HG03558 (cell line): ENCODE measurements around the gene FER1L5.
"Not testable (repeated sequence)": the region's sequence is repeated elsewhere in the genome, so short reads cannot be mapped to it uniquely, and the experiment has no call there.

Experiments
- ATAC-seq: cut with Tn5 transposase; IDR thresholded peaks from one replicate; pipeline ENCODE4 v1.9.1; 2021; ENCODE audit warnings: moderate number of reproducible peaks; ENCODE audit not compliant: unreplicated experiment; ENCODE audit errors: extremely low read depth

Gene FER1L5

DNA sequence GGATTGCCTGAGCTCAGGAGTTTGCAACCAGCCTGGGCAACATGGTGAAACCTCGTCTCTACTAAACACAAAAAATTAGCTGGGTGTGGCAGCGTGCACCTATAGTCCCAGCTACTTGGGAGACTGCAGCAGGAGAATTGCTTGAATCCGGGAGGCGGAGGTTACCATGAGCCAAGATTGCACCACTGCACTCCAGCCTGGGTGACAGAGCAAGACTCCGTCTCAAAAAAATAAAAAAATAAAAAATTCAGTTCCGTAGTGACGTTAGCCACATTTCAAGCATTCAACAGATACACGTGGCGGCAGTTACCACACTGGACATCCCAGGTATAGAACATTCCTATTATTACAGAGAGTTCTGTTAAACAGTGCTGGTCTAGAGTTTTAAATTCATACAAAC is 8.9 kb upstream of the FER1L5 start:
- no peak for ATAC-seq

DNA sequence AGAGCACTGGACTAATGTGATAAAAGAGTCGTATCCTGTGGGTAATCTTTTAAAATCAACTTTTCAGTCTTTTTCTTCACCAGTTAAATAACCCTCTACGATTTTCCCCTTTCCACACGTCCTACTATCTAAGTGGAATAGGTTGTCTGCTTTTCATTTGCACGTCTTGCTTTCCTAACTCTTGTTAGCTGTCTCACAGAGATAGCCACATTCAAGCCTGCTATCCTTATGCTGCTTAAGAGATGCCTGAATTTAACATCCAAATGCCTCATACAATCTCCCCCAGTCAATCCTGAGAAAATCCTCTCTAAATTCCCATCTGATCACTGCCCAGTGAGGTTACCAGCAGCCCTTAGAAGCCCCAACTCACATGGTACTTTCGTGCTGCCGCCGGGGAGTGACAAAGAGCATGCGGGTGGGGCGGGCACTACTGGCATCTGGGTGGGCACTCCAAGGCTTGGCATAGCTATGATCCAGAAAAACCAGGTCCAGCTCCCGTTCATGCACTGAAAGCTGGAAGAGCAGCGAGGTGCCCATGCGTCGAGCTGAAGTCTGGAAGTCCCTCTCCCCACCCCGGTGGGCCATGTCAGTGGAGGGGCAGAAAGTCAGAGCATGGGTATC is 5.9 kb upstream of the FER1L5 start:
- ATAC-seq = no peak

DNA sequence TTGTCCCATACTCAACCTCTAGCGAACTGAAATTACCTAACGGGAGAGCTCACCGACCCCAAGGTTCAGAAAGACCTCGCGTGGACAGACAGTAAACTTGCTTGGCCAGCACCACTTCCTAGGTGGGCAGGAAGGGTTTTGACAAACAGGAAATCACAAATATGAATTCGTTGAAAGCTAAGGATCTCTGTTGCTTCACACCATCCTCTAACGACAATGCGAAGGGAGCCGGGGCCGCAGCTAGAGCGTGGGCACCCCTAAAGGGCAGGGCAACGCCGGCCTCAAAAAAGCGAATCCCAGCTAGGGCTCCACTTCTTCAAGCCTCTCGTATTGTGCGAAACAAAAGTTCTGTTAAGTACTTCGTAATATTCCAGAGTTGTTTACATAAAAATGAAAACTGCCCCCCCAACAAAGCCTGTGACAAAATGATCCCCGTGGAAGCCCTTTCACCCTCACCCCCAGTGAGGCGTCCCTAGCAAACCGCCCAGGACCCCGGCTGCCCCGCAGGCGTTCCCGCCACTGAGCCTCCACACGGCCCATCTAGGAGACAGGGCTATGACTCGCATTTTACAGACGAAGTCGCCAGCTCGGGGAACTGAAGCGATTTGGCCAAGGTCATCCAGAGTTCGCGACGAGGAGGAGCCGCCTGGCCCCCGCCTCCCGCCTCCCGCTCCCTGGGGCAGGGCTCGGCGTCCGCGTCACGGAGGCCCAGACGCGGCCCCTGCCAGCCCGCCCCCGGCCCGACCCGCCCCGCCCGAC is 5.0 kb upstream of the FER1L5 start:
- peak; percentile 33 for ATAC-seq

DNA sequence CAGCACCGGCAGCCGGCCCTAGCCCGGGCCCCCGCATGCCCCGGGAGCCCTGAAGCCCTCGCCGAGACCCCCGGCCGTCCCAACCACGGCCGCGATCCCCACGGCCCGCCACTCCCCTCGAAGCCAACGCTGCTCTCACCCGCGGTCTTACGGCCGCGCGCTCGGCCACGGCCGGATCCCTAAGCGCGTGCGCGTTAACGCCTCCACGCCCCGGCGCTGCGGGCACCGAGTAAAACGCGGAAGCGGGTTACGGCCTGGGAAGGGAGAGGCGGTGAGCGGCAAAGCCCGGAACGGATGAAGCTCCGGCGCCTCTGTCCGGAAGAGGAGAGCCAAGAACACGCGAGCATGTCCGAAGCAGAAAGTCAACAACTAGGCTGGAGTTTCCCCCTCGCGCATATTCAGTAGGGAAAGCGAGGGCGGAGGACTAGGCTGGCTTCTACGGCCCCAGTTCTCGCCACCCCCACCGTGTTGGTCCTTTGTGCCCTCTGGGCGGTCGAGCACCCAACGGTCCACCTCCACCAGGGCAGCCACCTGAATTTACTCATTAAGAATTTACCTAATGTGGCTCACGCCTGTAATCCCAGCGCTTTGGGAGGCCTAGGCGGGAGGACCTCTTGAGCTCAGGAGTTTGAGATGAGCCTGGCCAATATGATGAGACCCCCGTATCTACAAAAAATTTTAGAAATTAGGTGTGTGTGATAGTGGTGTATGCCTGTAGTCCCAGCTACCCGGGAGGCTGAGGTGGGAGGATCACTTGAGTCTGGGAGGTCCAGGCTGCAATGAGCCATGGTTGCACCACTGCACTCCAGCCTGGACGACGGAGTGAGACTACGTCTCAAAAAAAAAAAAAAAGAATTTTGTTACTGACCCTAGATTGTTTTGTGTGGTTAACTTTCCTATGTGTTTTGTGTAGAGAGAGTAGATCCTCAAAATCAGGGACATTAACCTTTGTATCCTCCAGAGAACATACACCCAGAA is 4.1 kb upstream of the FER1L5 start, which contains the start of gene KANSL3:
KANSL3 (minus strand) TSS at position 169 of the 978 bp plus-strand sequence. CDS start 1,177 bp downstream, outside the sequence.
- peak; percentile 75 for ATAC-seq

DNA sequence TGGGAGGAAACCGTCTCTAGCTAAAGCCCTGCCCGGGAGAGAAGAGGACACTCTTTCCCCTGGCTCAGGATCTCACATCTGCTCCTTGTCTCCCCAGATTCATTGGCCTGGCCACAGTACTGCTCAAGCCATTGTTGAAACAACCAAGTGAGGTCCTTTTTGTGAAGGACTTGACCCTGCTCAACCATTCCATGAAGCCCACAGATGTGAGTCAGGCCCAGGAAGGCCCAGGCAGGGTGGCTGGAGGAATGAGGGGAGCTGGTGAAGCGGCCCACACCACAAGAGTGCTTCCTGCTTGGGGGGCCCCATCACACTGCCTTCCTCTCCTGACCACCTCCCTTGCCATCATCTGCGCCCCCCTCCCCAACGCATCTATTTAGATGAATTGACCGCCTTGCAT is 5.1 kb downstream of the FER1L5 start:
- no peak for ATAC-seq

DNA sequence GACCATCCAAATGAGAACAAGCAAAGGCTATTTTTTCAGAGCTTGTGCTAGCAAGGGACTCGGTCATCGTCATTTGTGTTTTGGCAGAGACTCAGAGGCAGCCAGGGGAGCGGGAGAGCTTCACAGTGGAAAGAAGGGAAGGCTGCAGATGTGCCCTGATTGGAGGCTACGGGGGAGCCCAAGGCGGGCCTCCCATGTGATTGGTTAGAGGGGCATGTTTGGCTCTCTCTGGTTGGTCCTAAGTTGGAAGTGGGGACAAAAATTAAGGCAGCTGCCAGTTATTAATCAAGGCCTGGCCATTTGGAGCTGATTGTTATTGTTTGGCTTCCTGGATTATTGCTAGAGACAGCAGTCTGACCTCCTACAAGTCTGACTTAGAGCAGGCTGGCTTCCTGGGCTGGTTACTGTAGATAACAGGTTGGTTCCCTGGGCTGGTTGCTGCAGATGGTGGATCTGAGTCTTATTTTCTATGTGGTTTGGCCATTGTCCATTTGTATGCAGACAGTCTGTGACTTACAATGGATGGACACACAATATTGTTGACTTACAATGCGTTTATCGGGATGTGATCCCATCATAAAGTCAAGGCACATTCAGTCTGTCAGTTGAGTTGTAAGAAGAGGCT is 5.9 kb downstream of the FER1L5 start:
- no peak for ATAC-seq

DNA sequence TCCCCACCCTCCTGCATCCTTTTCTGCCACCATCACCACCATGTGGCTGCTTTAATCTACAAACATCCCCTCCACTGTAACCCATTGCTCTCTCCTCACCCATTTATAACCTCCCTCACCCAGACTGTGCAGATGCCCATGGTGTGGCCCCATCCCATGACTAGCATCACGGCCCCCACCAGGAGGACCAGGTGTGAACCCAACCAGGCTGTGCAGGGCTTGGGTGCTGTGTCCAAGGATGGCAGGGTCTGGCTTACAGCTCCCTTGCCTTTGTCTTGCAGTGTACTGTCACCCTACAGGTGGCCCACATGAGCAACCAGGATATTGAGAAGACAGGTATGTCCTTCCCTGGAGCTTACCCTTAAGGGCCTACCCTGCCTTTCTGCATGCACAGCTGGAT is 6.8 kb downstream of the FER1L5 start:
- ATAC-seq = no peak

DNA sequence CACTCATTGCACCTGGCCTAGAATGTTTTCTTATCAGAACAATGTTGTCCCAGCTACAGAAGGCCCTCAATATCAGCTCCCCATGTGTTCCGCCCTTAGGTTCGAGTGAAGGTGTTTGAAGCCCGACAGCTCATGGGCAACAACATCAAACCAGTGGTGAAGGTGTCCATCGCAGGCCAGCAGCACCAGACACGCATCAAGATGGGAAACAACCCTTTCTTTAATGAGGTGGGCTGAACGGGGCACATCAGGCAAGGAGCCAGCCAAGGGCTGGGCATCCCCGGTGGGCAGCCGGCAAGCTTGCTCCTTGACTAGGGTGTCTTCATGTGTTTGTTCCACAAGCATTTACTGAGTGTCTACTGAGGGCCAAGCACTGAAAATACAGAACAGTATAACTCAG is 9.2 kb downstream of the FER1L5 start:
- no peak for ATAC-seq

DNA sequence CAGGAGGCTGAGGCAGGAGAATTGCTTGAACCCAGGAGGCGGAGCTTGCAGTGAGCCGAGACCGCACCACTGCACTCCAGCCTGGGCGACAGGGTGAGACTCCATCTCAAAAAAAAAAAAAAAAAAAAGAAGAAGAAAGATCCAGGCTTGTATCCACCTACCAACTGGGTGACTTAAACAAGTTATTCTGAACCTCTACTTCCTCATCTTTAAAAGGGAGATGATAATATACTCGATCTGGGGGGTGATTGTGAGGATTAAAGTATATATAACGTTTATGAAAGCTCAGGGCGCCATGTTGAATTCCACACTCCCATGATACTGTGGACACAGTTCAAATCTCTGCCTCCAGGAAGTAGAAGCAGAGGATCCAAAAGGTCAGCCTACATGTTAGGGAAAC is 12.2 kb downstream of the FER1L5 start:
- not testable (repeated sequence) for ATAC-seq

DNA sequence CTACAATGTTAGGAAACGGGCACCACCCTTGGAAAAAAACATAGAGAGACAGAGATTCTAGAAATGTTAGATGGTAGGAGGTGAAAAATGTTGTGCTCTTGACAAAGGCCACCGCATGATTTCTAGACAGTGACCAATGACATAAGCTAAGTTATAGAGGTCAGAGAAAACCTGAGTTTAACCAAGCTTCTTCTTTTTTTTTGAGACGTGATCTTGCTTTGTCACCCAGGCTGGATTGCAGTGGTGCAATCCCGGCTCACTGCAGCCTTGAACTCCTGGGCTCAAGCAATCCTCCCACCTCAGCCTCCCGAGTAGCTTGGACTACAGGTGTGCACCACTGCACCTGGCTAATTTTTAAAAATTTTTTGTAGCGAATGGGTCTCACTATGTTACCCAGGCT is 13.0 kb downstream of the FER1L5 start:
- no peak for ATAC-seq

DNA sequence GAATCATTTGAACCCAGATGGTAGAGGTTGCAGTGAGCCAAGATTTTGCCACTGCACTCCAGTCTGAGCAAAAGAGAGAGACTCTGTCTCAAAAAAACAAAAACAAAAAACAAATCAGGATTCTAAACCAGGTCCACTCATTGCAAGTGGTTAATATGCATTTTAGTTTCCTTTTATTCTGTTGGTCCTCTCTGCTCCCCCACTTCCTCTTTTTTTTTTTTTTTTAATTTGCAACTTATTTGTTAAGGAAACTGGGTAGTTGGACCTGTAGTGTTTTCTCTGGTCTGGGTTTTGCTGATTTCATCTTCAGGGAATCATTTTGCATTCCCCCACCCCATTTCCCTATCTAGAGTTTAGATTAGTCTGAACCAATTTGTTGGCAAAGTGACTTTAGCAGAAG is 14.0 kb downstream of the FER1L5 start:
- no peak for ATAC-seq

DNA sequence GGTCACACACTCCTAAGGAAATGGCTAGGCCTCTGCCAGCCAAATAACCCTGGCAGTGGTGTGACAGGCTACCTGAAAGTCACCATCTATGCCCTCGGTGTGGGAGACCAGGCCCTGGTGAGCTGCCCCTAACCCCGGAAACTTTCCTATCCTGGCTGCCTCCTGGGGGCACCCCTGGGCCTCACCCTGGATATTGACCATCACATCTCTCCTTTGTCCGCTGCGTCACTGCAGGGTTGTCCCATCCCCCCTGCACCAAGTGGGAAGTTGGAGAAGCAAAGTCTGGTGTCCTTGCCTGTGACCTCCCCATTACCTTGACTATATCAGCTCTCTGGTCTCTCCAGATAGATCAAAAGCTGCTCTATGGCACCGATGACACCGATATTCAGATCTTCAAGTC is 18.8 kb downstream of the FER1L5 start:
- no peak for ATAC-seq

DNA sequence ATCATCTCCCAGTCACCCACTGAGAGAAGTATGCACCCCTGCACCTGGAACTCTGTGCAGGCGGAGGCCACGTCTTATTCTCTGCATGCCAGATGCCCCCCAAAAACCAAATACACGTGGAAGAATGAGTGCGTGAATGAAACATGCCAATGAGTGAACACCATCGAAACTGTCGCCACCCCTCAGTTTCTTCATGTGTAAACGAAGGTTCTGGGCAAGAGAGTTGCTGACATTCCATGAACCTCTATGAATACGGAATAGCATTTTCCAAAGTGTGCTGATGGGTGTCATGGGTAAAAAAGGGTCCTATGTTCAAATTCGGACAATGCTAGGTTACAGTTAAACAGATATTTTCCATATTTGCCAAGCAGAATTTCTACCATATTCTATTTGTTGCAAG is 19.8 kb downstream of the FER1L5 start:
- ATAC-seq = no peak

DNA sequence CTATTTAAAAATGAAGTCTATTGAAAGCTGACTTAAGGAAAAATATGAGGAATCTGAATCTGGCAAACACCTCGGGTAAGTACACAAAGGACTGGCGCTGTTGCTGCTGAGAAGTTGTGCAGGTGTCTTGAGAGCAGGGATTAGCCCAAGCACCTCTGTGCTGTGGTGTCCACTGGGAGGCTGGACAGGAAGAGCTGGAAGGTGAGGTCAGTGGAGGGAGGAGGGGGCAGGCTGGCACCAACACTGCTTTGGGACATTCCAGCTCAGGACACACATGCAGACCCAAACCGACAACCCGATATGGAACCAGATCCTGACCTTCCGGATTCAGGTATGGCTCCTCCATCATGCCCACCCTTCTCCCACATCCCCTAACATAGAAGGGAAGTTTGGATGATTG is 20.6 kb downstream of the FER1L5 start:
- ATAC-seq = no peak

DNA sequence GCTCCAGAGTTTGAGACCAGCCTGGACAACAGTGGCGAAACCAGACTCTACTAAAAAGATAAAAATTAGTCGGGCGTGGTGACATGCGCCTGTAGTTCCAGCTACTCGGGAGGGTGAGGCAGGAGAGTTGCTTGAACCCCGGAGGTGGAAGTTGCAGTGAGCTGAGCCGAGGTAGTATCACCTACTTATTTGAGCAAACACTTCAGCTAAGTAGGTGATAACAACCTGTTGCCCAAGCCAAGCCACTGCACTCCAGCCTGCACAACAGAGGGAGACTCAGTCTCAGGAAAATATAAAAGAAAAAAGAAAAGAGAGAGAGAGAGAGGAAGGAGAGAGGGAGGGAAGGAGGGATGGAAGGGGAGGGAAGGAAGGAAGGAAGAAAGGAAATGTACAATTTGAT is 21.3 kb downstream of the FER1L5 start:
- ATAC-seq = no peak

DNA sequence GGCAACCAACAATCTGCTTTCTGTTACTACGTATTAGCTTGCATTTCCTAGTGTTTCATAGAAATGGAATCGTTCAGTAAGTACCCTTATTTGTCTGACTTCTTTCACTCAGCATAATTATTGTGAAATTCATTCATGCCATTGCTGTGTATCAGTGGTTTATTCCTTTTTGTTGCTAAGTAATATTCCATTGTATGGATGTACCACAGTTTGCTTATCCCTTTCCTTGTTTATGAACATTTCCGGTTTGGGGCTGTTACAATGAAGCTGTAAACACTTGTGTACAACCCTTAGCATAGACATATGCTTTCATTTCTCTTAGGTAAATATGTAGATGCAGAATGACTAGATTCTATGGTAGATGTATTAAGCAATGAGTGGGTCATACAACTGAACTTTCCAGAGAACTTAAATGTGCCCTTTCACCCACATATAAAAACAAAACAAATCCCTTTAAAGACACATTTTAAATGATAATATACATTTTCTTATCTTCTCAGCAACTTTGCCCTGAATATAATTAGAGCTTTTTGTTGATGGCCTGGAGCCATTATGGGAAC is 21.9 kb downstream of the FER1L5 start:
- ATAC-seq = no peak

DNA sequence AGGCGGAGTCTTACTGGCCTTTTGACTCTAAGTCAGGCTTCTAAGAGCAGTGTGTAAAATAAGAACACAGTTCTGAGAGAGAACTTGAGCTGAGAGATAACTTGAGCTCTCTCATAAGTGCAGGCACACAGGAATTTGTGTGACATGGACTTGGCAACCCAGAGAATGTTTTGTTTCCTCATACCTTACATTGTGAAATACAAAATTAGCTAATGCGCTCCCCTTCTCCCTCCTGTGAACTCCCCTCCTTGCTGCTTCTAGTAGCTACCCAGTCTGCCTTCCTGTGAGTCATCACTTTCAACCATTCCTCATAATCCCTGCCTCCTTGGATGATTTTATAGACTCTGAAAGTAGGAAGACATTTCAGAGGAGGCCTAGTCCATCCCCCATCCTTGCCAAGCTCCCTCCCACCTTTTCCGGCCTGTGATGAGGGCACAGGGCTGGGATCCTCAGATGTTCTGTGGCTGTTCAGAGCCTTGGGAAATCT is 22.6 kb downstream of the FER1L5 start:
- ATAC-seq = no peak

DNA sequence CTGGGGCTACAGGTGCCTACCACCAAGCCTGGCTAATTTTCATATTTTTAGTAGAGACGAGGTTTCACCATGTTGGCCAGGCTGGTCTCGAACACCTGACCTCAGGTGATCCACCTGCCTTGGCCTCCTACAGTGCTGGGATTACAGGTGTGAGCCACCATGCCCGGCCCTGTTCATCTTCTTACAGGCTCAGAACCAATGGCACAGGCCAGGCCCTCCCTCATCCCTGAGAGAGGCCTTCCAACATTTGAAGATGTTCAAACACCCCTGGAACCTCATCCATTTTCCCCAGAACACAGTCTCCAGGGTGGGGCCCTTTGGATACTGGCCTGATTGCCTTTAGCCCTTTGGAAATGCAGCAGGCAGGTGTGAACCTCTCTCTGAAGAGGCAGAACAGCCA is 23.2 kb downstream of the FER1L5 start:
- not testable (repeated sequence) for ATAC-seq

DNA sequence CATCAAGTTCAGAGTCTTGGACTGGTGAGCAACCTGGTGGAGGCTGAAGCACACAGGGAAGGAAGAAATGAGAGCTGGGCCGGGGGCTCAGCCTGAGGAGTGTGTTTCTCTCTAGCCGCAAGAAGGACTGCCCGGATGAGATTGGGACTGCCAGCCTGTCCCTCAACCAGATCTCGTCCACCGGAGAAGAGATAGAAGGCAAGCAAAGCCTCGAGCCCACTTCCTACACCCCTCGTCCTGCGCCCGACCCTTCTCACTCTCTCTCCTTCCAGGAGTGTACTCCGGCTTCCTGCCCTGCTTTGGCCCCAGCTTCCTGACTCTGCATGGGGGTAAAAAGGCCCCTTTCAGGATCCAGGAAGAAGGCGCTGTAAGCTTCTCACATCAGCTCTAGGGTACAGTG is 26.2 kb downstream of the FER1L5 start:
- ATAC-seq = no peak
